CD4-positive, alpha-beta T cell treated with Interleukin-15 for 4 hours (primary cell): ENCODE data around the gene PLPP7.

Experiments used
- DNase-seq: peaks from one replicate; pipeline ENCODE4 v3.0.0-alpha.2; 2020; ENCODE audit warnings: low spot score

The PLPP7 gene

GRCh38 chr9:131281119-131281965, 8.2 kb upstream of the PLPP7 start:
- no peak for DNase-seq

GRCh38 chr9:131282175-131282574, 7.3 kb upstream of the PLPP7 start:
- no peak for DNase-seq

GRCh38 chr9:131282688-131283422, 6.7 kb upstream of the PLPP7 start:
- no peak for DNase-seq

DNA sequence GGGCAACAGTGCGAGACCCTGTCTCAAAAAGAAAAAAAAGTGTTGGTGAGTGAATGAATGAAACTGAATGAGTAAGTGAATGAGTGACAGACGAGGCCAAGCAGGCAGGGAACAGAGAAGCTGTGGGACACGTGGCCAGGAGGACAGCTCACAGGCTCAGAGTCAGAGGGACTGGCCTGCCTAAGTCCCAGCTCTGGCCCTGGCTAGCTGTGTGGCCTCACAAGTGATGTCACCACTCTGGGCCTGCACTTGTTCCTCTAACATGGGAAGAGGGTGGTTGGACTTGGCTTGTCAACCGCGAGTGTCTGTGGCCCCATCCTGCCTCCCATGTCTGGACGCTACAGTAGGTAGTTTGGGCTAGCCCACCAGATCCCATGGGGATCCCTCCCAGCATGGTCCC, 4.7 kb upstream of the PLPP7 start:
- DNase-seq: no peak

DNA sequence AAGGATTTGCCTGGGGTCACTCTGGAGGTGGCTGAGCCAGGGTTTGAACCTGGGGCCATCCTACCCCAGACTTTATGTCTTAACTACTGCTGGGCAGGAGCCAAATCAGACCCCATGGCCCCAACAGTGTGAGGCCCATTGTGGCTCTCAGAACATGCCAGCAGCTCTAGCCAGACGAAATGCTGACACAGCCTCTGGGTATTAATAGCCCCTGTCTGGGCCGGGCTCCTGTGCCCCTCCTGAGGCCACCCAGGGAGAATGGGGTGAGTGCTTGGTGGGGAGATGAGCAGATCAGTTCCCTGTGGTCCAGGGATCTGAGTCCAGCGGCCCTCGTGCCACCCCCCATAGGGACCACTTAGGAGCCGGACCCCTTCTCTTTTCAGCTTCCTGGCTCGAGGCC, 2.2 kb upstream of the PLPP7 start:
- DNase-seq: no peak

GRCh38 chr9:131288217-131288616, 1.3 kb upstream of the PLPP7 start:
- DNase-seq: no peak

- no peak for DNase-seq
Measured at GRCh38 chr9:131290036-131290766, 678 bp downstream of the PLPP7 start.

GRCh38 chr9:131290767-131291370, 1.3 kb downstream of the PLPP7 start:
- no peak for DNase-seq

DNA sequence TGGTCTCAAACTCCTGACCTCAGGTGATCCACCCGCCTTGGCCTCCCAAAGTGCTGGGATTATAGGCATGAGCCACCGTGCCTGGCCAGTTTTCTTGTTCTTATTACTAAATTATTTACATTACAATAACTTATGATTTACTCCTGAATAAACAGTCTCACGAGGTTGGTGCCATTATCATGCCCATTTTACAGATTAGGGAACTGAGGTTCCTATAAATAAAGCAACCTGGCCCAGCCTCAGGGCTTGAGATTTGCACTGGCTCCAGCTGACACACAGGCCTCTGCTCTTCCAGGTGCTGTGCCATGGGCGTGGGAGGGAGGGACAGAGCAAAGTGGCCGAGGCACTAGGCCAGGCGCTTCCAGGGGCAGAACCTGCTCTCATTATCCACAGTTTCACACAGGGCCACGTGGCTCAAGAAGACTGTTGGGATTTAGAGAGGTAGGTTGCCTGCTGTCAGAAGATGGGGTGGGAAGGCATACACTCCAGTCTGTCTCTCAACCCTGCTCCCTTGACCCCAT, 2.3 kb downstream of the PLPP7 start:
- no peak for DNase-seq

DNA sequence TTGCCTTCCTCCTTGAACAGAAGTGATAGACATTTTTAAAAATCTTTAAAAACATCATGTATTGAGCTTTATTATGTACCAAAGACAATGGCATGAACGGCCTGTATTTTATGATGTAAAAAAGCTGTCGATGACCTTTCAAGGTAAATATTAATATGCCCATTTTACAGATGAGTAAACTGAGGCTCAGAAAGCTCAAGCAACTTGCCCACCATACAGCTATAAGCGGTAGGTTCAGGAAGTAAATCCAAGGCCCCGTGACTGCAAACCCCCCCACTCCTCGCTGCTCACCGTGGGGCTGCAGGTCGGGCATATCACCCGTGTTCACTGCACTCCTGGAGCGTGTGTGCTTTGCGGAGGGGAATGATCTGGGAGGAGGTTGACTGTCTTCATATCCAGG, 3.4 kb downstream of the PLPP7 start:
- DNase-seq: no peak

DNA sequence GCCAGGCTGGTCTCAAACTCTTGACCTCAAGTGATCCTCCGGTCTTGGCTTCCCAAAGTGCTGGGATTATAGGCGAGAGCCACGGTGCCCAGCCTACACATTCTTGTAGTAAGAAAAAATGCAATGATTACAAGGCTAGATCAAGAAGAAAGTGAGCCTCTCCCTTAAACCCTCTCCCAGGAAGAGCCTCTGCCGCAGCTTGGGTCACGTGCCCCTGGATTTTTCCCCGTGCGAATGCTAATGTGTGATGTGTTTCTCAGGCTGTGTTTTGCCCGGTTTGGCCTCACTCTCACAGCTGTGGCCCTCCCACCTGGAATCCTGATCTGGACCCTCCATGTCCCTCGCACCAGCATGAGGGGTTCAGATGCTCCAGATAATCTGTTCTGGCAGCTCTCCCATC, 6.9 kb downstream of the PLPP7 start:
- DNase-seq: no peak

DNA sequence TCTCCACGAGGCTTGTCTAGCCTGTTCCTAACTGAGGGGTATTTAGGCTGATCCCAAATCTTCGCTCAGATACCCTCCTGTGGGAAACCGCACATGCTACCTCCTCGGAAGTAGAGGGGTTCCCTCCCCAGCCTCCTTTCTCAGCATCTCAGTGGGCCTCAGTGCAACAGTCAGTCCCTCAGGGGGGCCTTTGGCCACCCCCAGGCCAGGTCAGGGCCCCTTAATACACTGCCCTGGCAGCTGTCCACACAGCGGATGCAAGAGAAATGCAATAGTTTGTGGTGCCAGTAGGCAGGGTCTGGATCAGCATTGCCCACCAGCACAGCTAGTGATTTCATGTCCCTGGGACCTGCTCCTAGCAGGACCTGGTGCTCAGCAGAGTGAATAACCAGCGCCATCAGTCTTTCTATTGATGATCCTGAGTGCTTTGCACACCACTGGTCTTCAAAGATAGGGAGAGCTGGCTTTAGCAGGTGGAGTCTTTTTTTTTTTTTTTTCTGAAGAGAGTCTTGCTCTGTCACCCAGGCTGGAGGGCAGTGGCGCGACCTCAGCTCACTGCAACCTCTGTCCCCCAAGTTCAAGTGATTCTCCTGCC, 7.5 kb downstream of the PLPP7 start:
- DNase-seq: no peak

- no peak for DNase-seq
Measured at GRCh38 chr9:131297903-131298302, 8.4 kb downstream of the PLPP7 start.

GRCh38 chr9:131298341-131298740, 8.8 kb downstream of the PLPP7 start:
- no peak for DNase-seq

DNA sequence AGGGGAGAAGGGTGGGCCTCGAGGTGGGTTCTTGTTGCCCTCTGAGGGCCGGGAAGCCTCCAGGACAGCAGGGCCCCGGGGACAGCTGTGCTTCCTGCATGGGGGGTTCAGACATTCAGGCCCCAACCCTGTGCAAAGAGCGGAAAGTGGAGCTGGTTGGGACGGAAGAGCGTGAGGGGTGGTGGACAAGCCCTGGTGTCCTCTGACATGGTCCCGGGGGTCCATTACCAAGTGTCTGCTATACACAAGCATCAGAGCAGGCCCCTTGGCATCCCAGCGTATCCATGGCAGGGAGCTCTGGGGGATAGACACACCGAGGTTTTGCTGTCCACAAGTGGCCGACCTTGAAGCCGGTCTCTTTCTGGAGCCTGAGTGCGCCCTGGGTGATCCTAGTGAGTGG, 9.3 kb downstream of the PLPP7 start:
- DNase-seq: no peak

DNA sequence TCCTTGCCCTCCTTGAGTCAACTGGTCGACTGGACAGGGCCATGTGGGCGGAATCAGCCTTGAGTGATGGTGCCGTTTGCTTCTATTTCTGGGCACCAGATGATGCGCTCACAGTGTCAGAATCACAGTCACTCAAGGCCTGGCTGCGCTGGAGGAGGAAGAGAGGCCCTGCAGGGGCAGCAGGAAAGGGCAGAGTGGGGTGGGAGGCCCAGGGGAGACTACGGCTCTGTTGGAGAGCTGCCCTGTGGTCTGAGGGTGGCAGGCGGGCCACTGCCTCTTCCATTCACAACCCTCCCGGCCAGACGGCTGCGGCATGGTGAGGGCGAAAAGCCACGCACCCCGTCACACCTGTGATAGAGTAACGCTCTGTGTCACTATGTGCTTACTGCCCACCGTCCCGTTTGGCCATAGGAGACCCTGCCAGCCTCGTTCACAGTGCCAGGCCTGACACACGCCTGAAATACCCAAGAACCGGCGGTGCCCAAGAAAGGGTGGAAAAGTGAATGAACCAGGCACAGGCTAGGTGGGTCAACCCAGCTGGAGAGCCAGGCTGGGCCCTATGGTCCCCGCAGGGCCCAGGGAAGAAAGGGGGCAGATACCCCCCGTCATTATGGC, 9.9 kb downstream of the PLPP7 start:
- DNase-seq: no peak

DNA sequence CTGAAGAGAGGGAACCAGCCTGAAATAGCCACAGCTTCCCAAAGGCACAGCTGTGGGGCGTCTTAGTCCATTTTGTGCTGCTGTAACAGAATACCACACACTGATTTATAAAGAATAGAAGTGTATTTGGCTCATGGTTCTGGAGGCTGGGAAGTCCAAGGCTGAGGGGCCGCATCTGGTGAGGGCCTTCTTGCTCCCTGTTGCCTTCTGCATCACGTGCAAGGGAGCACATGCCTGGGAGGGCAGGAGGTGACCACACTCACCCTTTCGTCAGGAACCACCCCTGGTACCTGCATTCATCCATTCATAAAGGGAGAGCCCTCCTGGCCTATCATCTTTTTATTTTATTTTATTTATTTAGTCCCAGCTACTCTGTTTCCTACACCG, 10.4 kb downstream of the PLPP7 start:
- DNase-seq: no peak

GRCh38 chr9:131300444-131300843, 10.9 kb downstream of the PLPP7 start:
- no peak for DNase-seq

DNA sequence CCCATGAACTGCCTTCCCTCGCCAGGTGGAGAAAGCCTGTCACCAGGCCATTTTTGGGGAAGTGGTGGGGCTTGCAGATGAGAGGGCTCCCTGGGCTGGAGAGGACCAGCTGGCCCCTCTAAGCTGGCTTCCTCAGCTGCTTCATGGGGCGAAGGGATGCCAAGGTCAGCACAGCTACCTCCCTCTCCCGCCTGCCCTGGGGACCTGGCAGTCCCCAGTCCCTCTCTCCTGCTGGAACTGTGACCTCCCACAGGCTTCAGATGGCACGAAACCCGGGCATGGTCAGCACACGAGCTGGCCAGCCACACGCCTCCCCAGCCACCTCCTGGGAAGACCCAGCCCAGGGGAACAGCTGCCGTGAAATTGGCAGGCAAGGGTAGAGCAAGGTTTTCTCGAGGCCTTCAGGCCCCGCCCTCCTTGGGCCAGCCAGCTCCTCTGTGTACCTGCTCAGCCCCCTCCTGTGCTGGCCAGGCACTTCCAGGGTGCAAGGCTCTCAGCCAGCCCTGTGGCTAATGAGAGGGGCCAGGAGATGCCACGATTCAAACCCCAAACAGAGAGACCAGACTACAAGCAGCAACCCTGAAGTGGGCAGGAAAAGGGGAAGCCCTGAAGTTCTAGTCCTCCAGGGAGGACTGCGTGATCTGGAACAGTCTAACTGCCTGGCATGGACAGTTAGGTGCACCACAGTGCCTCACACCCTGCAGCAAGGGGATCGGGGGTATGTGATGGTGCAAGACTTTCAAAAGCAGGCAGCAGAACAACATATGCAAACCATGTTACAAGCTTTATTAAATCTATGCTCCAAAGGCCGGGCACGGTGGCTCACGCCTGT, 12.9 kb downstream of the PLPP7 start:
- no peak for DNase-seq
